ENCODE data around the gene TSPAN16.
A peak's percentile ranks its signal among the peaks of the same experiment; 100 is the strongest.

DNA sequence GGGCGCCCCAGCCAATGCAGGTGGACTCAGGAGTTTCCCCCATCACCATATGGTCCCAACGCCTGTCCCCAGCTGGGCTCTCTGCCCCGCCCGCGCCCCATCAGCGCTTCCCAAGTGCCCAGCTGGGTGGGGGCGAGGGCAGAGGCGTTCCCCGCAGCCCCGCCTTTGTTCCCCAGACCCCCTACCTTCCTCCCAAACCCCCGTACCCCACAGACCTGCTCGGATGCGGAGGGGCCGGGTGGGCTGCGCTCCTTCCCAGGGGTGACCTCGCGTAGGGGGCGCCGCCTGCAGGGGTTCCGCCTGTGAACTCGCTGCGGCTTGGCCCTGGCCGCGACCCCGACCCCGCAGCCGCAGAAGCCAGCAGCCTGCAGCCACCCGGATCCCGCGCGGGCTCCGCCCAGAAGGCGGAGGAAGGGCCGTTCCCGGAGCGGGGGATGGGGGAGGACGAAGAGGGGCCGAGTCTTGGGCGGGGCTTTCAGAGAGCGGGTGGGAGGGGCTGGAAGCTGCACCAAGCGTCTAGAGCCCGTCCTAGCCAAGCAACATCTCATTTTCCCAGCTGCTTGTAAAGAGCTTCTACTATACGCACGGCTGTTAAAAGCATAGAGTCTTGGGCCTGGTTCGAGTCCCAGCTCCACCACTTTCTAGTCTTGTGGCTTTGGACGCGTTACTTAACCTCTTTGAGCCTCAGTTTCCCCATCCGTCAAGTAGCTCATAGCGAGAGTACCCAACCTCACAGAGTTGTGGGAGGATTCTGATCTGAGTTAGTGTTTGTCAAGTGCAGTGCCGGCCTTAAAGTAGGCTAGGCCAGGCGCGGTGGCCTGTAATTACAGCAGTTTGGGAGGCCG is 43.5 kb downstream of the TSPAN16 start, which contains the start of gene RAB3D:
- TF ChIP-seq CTCF (IDR thresholded peaks at IDR 0.05 in 8 of 11, conservative IDR thresholded peaks at IDR 0.05 in 3 of 11) (peak in 1 of 11 experiments; percentile 21), POLR2AphosphoS5 (IDR thresholded peaks at IDR 0.05) (peak; percentile 90 to 94 (median 92))

Measured in spleen (tissue), 7 donors.